B cell (primary cell): ENCODE data around the gene CCDC74A. TPM values are rescaled to one million over a fixed set of nuclear protein-coding genes. Genes with fewer than 3 reads are reported as not detected.
"Not testable (repeated sequence)": the region's sequence is repeated elsewhere in the genome, so short reads cannot be mapped to it uniquely, and the experiment has no call there.

Source experiments
- ATAC-seq: fragments of 200-7000 bp; cut with Tn5 transposase; one replicate; pipeline ENCODE4 v1.10.0; 2021; ENCODE audit warnings: low read depth, mild to moderate bottlenecking, moderate number of reproducible peaks, moderate library complexity
- CTCF ChIA-PET: fragments of 350-600 bp; sonication (Branson Sonifier 250); formaldehyde crosslinking; loops from one replicate; lab custom pipeline; 2021; ENCODE audit warnings: antibody characterized with exemption, inconsistent platforms; lab: Charles Lee
- POLR2A ChIA-PET: fragments of 350-600 bp; sonication (Branson Sonifier 250); formaldehyde crosslinking; loops from one replicate; lab custom pipeline; 2021; ENCODE audit warnings: antibody characterized with exemption; lab: Charles Lee
- DNase-seq: peaks from one replicate; pipeline ENCODE4 v3.0.0; 2013
- H2AFZ ChIP-seq: 2 replicates; pipeline ENCODE4 v1.6.1; 2012; ENCODE audit warnings: mild to moderate bottlenecking, low read depth, low read length; ENCODE audit not compliant: insufficient read depth, poor library complexity, severe bottlenecking
- H3K27ac ChIP-seq, 2 donors: 1 replicate in 1 of 2; 2 replicates in 1 of 2; pipeline ENCODE4 v1.5.1; 2012 to 2013; ENCODE audit warnings: low read length in 2 of 2, mild to moderate bottlenecking in 2 of 2, moderate library complexity in 1 of 2
- H3K27me3 ChIP-seq, 4 experiments: fragments of 200-600 bp in 1 of 4; sonication (generic) in 1 of 4; replicated peaks in 1 of 4; 1 replicate in 2 of 4; 2 replicates in 2 of 4; pipeline versions ENCODE4 v1.6.1 to v1.7.0; 2013 to 2016; ENCODE audit warnings: low read length in 3 of 4, mild to moderate bottlenecking in 2 of 4, mixed read lengths in 1 of 4, moderate library complexity in 1 of 4; ENCODE audit not compliant: insufficient read depth in 4 of 4, control insufficient read depth in 3 of 4; ENCODE audit errors: control extremely low read depth in 1 of 4
- H3K36me3 ChIP-seq, 2 experiments: replicated peaks in 1 of 2; 1 replicate in 1 of 2; 2 replicates in 1 of 2; pipeline versions ENCODE4 v1.6.1 to v1.7.1; 2013; ENCODE audit warnings: low read length in 1 of 2; ENCODE audit not compliant: insufficient read depth in 2 of 2, control insufficient read depth in 1 of 2; ENCODE audit errors: control extremely low read depth in 1 of 2, extremely low read depth in 1 of 2
- H3K4me1 ChIP-seq, 2 donors: fragments of 200-600 bp in 1 of 2; sonication (generic) in 1 of 2; 1 replicate in 1 of 2; 2 replicates in 1 of 2; pipeline versions ENCODE4 v1.5.1 to v1.6.1; 2013 to 2017; ENCODE audit warnings: low read length in 2 of 2; ENCODE audit not compliant: control insufficient read depth in 2 of 2, insufficient read depth in 2 of 2
- H3K4me2 ChIP-seq: replicated peaks from 2 replicates; pipeline ENCODE3; 2012; ENCODE audit warnings: mild to moderate bottlenecking, low read depth, low read length; ENCODE audit not compliant: poor library complexity, severe bottlenecking
- H3K4me3 ChIP-seq, 5 experiments: fragments of 200-600 bp in 1 of 5; sonication (generic) in 1 of 5; 1 replicate in 3 of 5; 2 replicates in 2 of 5; pipeline versions ENCODE4 v1.5.1 to v1.7.0; 2011 to 2016; ENCODE audit warnings: low read length in 4 of 5, mild to moderate bottlenecking in 4 of 5, low read depth in 2 of 5, control low read depth in 1 of 5, moderate library complexity in 1 of 5; ENCODE audit not compliant: insufficient read depth in 1 of 5; ENCODE audit errors: control extremely low read depth in 1 of 5, extremely low read depth in 1 of 5
- H3K79me2 ChIP-seq: fragments of 200-600 bp; sonication (generic); one replicate; pipeline ENCODE4 v1.6.0; 2016; ENCODE audit warnings: low read length; ENCODE audit not compliant: control insufficient read depth, insufficient read depth
- H3K9ac ChIP-seq: fragments of 200-600 bp; sonication (generic); 2 replicates; pipeline ENCODE4 v1.6.1; 2017; ENCODE audit warnings: mild to moderate bottlenecking, low read length, moderate library complexity
- H3K9me3 ChIP-seq, 3 donors: one replicate each; pipeline versions ENCODE4 v1.6.1 to v1.7.1; 2013; ENCODE audit warnings: low read length in 2 of 3; ENCODE audit not compliant: control insufficient read depth in 2 of 3, insufficient read depth in 1 of 3; ENCODE audit errors: control extremely low read depth in 1 of 3
- H4K20me1 ChIP-seq: 2 replicates; pipeline ENCODE4 v1.6.0; 2012; ENCODE audit warnings: mild to moderate bottlenecking, low read length; ENCODE audit not compliant: insufficient read depth, control insufficient read depth, poor library complexity, severe bottlenecking
- H3K27ac Mint-ChIP-seq: one replicate; pipeline ENCODE4 v1.8.0; 2021; ENCODE audit warnings: mixed read lengths
- H3K27me3 Mint-ChIP-seq: one replicate; pipeline ENCODE4 v1.8.0; 2021; ENCODE audit warnings: mixed read lengths
- H3K4me1 Mint-ChIP-seq: one replicate; pipeline ENCODE4 v1.8.0; 2021; ENCODE audit warnings: mixed read lengths
- H3K4me3 Mint-ChIP-seq: one replicate; pipeline ENCODE4 v1.8.0; 2021; ENCODE audit warnings: mixed read lengths
- H3K9me3 Mint-ChIP-seq: one replicate; pipeline ENCODE4 v1.8.0; 2022; ENCODE audit warnings: mixed read lengths; ENCODE audit not compliant: insufficient read depth
- CTCF ChIP-seq: fragments of 200-600 bp; IDR thresholded peaks from one replicate; pipeline ENCODE4 v1.8.0; 2022; ENCODE audit warnings: antibody characterized with exemption, mild to moderate bottlenecking
- EZH2 ChIP-seq: IDR thresholded peaks from 2 replicates; pipeline ENCODE4 v1.6.1; 2012; ENCODE audit warnings: borderline replicate concordance, low read depth, mild to moderate bottlenecking, moderate library complexity, low read length; ENCODE audit not compliant: insufficient read depth, poor library complexity, severe bottlenecking
- WGBS: methylation state at CpG from one replicate; pipeline ENCODE4 v1.1.5; 2013; ENCODE audit warnings: missing lambda C conversion rate; ENCODE audit not compliant: insufficient coverage; 5-methylcytosine and 5-hydroxymethylcytosine counted together
- intact Hi-C: fragments of 100-400 bp; cut with micrococcal nuclease; formaldehyde crosslinking; loops from one replicate; pipeline ENCODE4 v1.10.0; 2022
- polyA plus RNA-seq: library from polyadenylated mRNA; depleted of rRNA; stranded (reverse); fragments of >200 nt; gene quantifications from 2 replicates; pipeline ENCODE4 v1.2.3, GENCODE V29; 2012
- total RNA-seq, 2 donors: library from RNA; stranded (reverse); fragments of 120-200 nt in 1 of 2; gene quantifications; 1 replicate in 1 of 2; 2 replicates in 1 of 2; pipeline versions ENCODE4 v1.2.3 to v1.2.4, GENCODE V29; 2013 to 2022

Gene CCDC74A
- total and polyA plus RNA-seq, 2 donors (not counting 1 experiment from before 2014, with no cell fraction given): 3.1 TPM; not detected in 1

GRCh38 chr2:131538856-131539255 lies 11.2 kb downstream of the CCDC74A start:
- H3K27me3 Mint-ChIP-seq, H3K4me2 ChIP-seq, H4K20me1 ChIP-seq, DNase-seq, POLR2A ChIA-PET, H3K4me3 ChIP-seq, H3K4me3 Mint-ChIP-seq, H2AFZ ChIP-seq, H3K27ac Mint-ChIP-seq, H3K79me2 ChIP-seq, H3K27ac ChIP-seq, intact Hi-C loops, H3K9me3 ChIP-seq, H3K9me3 Mint-ChIP-seq, ATAC-seq, H3K4me1 Mint-ChIP-seq, CTCF ChIA-PET, H3K9ac ChIP-seq, H3K36me3 ChIP-seq, H3K27me3 ChIP-seq, H3K4me1 ChIP-seq: not testable (repeated sequence)
- WGBS: 95% methylated on average over 12 of the region's 13 CpGs

- H3K4me1 ChIP-seq: no peaks in the 10 kb centered on the region
- no peak overlapping the region for H3K4me3 Mint-ChIP-seq
- WGBS: 94% methylated on average over 20 of the region's 24 CpGs
- H3K9me3 Mint-ChIP-seq: peaks cover 2% of the 10 kb centered on the region
- intact Hi-C loops: no loop called here
- ChIA-PET CTCF (no interaction called here), POLR2A (no interaction called here)
- no peaks in the 10 kb centered on the region for H3K79me2 ChIP-seq
- H3K9ac ChIP-seq: no peak overlapping the region
- no peak overlapping the region for H3K27ac Mint-ChIP-seq
- TF ChIP-seq EZH2 (no peak), CTCF (no peak)
- peaks cover 7% of the 10 kb centered on the region for H3K27me3 Mint-ChIP-seq
- H3K27me3 ChIP-seq: no peaks in the 10 kb centered on the region
- no peaks in the 10 kb centered on the region for H3K4me1 Mint-ChIP-seq
- H3K4me3 ChIP-seq: no peak overlapping the region
- peaks cover 0 to 7% (median 0%) of the 10 kb centered on the region in 3 donors for H3K9me3 ChIP-seq
- no peak for DNase-seq
- H3K27ac ChIP-seq: no peak overlapping the region
- ATAC-seq: no peak
- no peak overlapping the region for H2AFZ ChIP-seq
- no peak overlapping the region for H3K4me2 ChIP-seq
- H3K36me3 ChIP-seq: no peaks in the 10 kb centered on the region
- no peaks in the 10 kb centered on the region for H4K20me1 ChIP-seq
Observed at GRCh38 chr2:131542438-131543384, 15.0 kb downstream of the CCDC74A start.
